TTC549 (cell line): ENCODE results near the gene DDX59.
A peak's percentile ranks its signal among the peaks of the same experiment; 100 is the strongest.

Experiments
- FAIRE-seq: peaks from 2 replicates; lab custom pipeline; 2012; peaks lifted over from hg19 to GRCh38; lab: Jason Lieb, UNC

The DDX59 gene

DNA sequence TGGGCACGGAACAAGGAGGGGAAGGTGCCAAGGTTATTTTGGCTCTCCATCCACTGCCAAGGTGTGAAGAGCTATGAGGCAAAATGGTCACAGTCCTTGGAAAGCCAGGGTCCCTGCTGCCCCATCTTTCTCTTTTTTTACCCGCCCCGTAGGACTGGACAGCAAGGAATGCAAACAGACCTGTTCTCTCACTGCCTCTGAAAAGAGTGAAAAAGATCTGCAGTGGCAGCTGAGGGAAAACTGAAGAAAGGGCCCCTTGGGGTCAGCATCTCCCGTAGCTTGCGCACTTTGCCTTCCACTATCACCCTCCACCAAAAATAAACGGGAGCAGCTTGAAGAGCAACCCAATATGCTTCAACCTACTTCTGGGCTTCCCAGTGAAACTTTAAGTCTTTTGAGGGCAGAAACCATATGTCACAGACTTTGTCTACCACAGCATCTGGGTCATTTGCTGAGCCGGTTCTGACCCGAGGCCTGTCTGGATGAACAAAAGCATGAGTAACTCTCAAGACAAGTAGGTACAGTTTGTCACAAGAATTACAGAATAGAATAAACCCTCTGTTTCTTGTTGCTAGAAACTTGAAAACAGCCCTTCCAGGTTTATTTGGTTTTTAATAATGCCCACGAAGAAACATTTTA lies 39.7 kb downstream of the DDX59 start:
- no peak for FAIRE-seq

- no peak for FAIRE-seq
Observed at GRCh38 chr1:200628223-200628881, 41.4 kb downstream of the DDX59 start.

GRCh38 chr1:200627575-200628222 lies 42.0 kb downstream of the DDX59 start:
- no peak for FAIRE-seq

- no peak for FAIRE-seq
Observed at GRCh38 chr1:200626853-200627534, 42.7 kb downstream of the DDX59 start.

DNA sequence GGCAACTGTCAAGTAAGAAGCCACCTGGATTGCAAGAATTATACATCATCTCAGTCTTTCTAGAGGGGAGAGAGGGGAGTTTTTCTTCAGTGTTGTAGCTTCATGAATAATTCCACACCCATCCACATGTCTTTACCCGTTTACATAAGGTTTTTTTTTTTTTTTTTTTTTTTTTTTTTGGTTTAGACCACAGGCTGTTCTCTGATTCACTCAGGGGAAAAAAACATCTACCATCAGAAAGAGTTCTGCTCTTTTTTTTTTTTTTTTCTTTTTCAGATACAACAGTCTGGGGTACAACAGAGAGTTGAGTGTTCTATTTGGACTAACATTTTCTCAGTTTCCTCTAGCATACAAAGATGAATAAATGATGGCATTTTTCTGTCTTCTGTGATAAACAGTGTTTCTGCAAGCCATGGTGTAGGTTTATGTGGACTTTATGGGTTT lies 44.3 kb downstream of the DDX59 start:
- FAIRE-seq, result no peak

- FAIRE-seq, result no peak
Observed at GRCh38 chr1:200624679-200625335, 44.9 kb downstream of the DDX59 start.

GRCh38 chr1:200620273-200621131 lies 49.2 kb downstream of the DDX59 start, which contains the start of gene KIF14:
TSS of gene KIF14 (minus strand) at chr1:200620751. CDS start at chr1:200618723, 2,028 bp downstream.
- FAIRE-seq, result peak; percentile 91

- FAIRE-seq, result peak; percentile 75
Observed at GRCh38 chr1:200619894-200620272, 49.8 kb downstream of the DDX59 start.

DNA sequence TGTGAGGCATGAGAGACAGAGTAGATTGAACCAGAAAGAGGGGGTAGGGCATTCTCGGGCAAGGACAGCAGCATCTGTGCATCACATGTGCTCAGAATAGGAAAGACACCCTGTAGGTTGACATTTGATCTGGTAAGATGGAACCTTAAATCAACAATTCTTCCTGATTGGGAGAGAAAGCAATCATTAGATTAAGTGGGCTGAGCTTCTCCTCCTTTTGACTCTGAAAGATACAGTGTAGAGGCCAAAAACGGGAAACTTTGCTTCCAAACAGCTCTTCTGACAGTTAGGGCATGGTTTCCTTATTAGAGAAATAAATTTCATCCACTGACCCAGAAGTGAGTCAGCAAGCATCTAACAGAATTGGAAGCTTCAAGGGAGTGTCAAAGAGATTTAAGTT lies 58.9 kb downstream of the DDX59 start:
- FAIRE-seq, result no peak

GRCh38 chr1:200602632-200603031 lies 67.1 kb downstream of the DDX59 start:
- peak; percentile 87 for FAIRE-seq
